Fibroblast of skin of back (primary cell): ENCODE results near the gene EPHB6. TPM values are rescaled to one million over a fixed set of nuclear protein-coding genes. Genes with fewer than 3 reads are reported as not detected.
A peak's percentile ranks its signal among the peaks of the same experiment; 100 is the strongest.

ENCODE experiments used
- DNase-seq: peaks from one replicate; pipeline ENCODE4 v3.0.0-alpha.2; 2013
- polyA plus RNA-seq, 2 experiments: library from polyadenylated mRNA; unstranded; fragments of 120-200 nt; gene quantifications; one replicate each; pipeline ENCODE4 v1.2.1, GENCODE V29; 2013; ENCODE audit not compliant: insufficient read length in 2 of 2

Gene EPHB6, protein sequence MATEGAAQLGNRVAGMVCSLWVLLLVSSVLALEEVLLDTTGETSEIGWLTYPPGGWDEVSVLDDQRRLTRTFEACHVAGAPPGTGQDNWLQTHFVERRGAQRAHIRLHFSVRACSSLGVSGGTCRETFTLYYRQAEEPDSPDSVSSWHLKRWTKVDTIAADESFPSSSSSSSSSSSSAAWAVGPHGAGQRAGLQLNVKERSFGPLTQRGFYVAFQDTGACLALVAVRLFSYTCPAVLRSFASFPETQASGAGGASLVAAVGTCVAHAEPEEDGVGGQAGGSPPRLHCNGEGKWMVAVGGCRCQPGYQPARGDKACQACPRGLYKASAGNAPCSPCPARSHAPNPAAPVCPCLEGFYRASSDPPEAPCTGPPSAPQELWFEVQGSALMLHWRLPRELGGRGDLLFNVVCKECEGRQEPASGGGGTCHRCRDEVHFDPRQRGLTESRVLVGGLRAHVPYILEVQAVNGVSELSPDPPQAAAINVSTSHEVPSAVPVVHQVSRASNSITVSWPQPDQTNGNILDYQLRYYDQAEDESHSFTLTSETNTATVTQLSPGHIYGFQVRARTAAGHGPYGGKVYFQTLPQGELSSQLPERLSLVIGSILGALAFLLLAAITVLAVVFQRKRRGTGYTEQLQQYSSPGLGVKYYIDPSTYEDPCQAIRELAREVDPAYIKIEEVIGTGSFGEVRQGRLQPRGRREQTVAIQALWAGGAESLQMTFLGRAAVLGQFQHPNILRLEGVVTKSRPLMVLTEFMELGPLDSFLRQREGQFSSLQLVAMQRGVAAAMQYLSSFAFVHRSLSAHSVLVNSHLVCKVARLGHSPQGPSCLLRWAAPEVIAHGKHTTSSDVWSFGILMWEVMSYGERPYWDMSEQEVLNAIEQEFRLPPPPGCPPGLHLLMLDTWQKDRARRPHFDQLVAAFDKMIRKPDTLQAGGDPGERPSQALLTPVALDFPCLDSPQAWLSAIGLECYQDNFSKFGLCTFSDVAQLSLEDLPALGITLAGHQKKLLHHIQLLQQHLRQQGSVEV
- 6.8 TPM for polyA plus RNA-seq (2013, experiment 1 of 2; ENCODE audit: insufficient read length)
- 5.2 TPM for polyA plus RNA-seq (2013, experiment 2 of 2; ENCODE audit: insufficient read length)

DNA sequence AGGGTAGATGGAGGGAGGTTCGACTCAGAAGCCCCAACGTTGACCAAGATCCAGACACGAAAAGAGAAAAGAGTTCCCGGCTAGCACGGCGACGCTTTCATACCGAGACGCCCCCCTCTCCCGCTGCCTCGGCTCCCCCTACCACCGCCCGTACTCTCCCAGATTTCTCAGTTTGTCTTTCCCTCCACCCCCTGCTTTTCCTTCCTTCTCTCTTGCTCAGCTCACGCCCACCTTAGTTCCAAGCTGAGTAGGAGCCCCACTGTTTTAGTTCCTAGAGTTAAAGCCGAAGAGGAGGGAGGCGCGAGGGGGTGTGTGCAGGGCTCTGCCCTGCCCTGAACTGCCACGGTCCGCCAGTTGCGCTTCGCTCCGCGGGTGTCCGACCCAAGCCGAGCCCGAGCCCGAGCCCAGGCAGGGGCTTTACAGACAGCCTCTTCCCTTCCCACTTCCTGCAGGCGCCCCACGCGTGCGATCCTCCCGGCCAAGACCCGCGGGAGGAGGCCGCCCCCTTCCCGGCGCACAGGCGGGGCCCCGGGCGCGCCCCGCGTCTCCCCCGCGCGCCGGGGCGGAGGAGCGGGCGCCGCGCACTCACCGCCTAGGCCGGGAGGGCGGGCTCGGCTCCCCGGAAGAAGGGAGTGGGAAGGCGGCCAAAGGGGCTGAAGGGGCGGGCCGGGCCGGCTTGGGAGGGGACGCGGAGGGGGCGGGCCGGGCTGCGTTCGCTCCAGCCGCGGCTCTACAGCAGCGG lies at the start of gene EPHB6:
EPHB6 (plus strand) TSS at position 705 of the 742 bp plus-strand sequence. CDS start 8,152 bp downstream, outside the sequence.
- peak; percentile 67 for DNase-seq

DNA sequence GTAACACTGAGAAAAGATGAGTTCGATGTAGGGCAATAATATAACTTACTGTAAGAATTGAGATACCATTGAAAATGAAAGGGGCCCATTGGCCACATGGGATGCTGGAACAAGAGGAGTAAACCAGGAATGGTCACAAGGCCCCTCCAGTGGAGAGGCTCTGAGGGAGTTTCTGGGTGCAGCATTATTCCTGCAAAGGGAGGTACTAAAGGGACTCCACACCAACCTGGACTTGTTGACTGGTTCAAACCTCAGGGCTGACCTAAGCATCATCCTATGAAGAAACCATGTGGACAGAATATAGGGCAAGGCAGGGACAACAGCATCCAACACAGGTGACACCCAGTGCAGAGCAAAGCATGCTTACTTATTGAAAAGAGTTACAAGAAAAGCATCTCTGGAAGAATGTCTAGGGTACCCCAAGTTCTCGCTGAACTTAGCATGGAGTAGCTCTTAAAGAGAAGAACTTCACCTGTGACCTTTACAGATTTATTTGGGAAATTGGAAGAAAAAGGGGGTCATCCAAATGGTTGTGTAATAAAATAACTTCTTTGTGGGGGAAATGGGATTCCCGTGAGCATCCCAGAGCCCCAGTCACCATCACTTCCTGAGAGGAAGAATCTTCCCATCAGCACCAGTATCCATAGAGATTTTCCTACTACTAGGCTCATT lies 49.4 kb upstream of the EPHB6 start:
- no peak for DNase-seq

DNA sequence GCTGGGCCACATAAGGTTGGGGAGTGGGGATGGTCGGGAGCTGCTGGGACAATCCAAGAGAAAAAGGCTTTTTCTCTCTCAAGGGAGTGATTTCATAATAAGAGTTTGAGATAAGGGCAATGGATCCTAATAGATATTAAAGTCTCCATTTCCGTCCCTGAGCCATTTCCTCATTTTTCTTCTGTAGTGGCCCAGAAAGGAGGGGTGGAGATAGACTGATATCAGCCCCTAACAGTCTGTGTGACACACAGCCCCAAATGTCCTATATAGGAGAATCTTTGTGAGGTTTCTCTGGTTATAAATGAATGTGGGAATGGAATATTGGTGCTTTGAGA lies 48.9 kb upstream of the EPHB6 start:
- DNase-seq, result no peak

DNA sequence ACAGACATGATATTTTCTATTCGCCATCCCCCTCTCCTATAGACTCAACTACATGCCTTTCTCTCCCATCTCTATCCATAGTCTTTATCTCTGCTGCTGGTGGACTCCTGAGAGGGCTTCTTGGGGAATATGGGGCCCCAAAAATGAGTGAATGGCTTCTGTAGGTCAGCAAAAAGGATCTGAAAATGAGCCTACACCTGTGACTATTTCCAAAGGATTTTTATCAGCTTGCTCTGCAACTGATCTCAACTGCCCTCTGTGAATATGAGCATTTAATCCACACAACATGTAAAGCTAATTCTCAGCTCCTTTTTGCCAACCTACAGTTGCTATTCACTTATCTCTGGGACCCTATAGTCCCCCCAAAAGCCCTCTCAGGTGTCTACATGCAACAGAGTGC lies 47.9 kb upstream of the EPHB6 start:
- DNase-seq, result no peak

DNA sequence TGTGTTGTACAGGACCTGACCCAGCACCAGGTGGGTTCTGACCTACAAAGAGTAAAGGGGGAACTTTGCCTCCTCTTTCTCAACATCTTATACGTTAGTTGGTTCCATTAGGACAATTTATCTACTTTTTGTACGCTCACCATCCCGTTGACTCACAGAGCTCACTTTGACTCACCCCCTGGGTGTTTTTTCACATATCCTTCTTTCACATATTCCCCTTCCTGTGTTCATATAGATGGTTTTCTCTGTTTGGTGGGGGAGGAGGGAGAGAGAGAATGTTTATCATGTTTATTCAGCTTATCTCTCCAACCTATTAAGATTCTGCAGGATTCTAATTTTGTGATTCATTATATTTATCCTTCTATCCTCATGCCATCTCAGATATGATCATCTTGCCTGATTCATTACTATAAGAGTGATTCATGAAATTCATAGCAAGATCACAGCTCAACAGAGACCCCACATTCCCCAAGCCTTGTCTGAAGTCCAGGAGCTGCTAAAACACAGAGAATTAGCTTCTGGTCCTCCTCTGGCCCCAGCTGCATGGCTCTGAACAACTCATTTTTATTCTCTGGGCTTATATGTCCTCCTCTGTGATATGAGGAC lies 46.9 kb upstream of the EPHB6 start:
- DNase-seq, result peak; percentile 87

DNA sequence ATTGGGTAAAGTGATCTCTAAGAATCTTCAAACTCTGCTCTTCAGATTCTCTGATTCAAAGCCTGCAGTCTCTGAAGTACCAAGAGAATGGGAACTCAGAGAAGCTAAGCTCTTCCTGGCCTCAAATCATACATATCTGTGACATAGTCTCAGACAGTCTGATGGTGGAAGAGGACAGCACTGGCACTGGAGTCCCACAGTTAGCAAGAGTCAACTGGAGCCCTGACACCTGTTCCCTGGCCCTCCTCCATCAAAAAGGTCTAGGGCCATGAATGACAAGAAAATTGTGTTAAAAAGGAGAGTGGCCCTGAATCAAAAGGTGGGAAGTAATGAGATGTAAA lies 46.4 kb upstream of the EPHB6 start:
- DNase-seq, result no peak

DNA sequence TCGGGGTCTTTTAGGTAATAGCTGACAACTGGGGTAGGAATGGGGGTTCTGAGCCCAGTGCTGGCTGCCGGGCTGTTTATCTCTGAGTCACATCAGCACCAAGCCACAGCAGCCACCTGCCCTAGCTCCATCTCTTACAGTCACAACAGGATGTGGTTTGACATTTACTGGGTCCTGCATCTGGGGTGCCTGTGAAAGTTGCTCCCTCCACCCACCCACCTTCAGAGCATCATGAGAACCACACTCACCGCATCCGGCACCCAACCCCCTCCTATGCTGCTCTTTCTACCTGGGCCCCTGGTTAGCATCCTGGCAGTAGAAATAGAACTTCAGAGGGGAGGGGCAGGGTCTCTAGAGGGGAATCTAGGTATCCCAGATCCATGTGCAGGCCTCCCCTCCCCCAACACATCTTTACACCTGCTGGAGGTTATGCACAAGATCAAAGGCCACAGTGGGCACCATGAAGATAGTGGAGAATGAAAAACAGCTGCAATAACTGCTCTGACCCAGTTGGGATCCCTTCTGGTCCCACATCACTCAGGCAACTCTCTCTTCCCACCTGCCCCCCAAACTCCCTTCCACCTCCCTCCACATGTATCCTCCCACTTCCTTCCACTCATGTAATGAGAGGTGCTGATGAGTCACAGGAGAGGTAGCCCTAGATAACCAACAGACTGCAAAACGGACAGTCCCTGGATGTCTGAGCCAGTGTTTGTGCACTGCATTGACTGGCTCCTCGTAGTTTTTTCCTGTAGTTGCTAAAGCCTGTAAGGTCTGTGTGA lies 45.9 kb upstream of the EPHB6 start:
- peak; percentile 42 for DNase-seq

DNA sequence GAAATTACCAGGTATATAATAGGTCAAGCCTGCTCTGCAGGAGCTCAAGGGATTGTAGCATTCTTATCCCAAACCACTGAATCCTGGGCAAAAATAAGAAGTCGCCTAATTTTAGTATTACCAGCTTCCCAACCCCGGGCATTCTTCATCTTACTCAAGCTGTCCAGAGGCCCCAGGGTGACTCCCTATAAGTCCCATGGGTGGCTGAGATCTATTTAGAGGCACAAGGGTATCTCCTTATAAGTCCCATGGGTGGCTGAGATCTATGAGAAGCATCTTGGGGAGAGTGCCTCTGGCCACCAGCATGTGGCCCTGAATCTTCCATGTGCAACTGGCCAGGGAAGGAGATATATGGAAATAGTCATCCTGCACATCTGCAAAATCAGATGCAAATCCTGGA lies 45.2 kb upstream of the EPHB6 start:
- no peak for DNase-seq

DNA sequence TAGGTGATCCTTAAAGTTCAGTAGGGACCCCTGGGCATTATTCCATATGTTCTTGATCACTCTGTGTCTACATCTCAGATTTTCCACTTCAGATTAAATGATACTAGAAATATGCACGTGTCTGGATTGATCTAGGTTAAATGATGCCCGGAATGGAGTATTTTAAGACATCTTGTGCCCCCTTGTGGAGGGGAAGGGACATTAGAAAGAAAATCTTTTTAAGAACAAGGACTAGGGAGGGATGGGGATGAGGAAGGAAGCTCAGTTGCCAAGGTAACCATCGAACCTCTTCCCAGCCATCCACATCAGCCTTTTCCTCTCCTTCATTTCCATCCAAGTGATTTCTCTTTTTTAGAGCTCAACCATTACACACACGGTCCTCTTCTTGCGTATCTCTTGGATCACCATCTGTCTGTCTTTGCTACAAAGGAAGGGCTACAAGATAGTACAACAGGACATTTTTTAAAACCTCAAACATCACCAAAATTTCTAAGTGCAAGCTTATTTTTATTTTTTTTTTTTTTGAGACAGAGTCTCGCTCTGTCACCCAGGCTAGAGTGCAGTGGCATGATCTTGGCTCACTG lies 43.6 kb upstream of the EPHB6 start:
- peak; percentile 66 for DNase-seq

DNA sequence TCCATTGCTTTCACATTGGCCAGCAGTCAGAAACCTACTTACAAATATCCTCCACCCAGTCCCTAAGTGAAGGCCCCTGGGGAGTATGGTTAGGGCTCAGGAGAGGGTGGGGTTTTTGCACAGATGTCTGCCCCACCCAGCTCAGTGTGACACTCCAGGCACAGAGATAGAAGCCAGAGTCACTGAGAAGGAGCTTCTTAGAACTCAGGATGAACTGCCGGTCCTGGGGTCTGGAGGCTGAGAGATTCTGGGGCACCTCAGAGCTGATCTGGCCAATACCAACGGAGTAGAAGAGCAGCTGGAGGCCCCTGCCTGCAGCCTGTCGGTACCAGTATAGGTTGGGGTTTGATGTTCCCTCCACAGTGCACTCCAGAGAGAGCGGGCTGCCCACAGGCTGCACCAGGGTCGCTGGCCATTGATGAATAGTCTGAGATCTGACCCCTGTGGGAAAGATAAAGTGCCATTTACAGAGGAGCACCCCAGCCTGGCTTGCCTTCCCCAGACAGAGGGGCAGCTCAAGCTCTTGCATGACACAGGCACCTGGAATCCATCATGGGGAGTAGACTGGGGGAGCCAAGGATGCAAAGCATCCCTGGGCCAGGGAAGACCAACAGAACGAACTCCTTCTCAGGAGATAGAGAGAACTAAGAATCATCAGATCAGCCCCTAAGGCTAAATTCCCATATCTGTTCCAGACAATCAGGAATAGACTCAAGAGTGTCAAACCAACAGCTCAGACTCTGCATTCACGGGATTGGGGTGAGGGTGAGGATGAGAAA lies 42.2 kb upstream of the EPHB6 start:
- DNase-seq, result peak; percentile 69

DNA sequence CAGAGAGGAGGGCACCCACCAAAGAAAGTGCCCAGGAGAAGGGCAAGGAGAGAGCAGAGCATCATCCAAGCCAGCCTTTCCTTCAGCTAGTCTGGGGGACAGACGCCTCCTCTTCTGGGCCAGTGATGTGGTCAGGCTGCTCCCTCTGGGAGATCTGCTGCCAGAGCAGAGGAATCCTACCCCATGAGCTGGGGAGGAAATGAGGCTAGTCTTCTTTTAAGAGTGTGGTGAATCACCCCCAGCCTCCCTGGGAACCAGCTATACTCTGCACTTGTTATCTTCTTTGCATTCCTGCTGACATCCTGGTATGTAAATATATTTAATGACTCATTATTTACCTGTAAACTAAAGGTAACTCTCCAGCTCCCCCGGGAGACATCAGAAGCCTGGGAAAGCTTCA lies 41.6 kb upstream of the EPHB6 start:
- DNase-seq, result peak; percentile 92

DNA sequence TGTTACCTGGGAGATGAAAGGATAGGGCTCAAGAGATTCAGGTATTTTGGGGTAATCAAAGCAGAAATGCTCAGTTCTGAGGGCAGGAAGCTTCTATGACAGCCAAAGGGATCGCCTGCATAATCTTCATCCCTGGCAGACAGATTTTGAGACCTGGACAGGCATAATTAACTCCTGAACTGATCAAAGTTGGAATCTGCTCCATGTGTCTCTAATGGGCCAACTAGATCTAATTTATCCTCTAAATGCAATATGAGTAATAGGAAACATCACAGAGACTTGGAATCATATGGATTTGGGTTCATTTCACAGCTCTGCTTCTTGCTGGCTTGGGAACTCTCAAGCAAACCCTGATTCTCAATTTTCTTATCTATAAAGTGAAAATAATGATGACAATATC lies 41.2 kb upstream of the EPHB6 start:
- no peak for DNase-seq

DNA sequence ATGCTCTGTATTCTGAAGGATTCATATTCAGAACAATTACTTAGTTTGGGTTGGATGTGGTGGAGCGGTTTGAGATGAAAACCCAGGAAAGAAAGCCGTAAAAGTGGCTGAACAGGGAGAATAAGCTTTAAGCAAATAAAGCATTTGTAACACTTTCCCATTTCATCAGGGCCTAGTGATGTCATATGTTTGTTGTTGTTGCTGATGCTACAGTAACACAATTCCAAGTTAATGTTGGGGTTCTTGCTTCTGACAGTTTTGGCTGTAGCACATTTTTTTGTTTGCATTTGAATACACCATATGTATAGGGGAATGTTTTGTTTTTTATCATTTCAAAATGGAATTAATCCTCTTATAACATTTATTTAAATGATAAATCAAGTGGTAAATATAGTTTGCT lies 40.4 kb upstream of the EPHB6 start:
- DNase-seq, result no peak

DNA sequence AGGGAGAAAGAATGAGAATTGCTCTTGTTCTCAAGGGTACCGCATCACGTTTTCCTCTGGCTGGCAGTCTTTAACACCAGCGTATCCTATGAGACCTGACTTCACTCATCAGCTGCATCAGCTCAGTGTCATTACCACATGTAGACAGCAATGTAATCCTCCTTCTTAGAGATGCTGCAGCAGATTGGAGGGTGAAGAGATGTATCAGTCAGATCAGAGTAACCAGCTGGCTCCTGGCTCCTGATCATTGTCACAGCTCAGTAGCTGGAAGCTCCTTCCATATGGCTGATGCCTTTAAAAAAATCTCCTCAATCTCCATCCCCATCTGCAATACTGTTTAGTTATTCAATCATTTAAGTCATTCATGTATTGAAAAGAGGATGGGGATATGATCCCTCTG lies 39.7 kb upstream of the EPHB6 start:
- no peak for DNase-seq

DNA sequence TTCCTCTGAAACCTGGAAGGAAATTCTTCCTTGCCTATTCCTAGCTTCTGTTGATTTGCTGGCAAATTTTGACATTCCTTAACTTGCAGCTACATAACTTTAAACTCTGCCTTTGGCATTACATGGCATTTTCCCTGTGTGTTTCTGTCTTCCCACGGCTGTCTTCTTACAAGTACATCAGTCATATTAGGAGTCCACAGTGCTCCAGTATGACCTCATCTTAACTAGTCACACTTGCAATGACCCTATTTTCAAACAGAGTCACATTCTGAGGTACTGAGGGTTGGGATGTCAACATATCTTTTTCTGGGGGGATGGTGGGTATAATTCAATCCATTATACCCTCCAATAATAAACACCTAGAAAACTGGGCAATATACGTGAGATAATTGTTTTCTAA lies 37.4 kb upstream of the EPHB6 start:
- DNase-seq, result peak; percentile 30

DNA sequence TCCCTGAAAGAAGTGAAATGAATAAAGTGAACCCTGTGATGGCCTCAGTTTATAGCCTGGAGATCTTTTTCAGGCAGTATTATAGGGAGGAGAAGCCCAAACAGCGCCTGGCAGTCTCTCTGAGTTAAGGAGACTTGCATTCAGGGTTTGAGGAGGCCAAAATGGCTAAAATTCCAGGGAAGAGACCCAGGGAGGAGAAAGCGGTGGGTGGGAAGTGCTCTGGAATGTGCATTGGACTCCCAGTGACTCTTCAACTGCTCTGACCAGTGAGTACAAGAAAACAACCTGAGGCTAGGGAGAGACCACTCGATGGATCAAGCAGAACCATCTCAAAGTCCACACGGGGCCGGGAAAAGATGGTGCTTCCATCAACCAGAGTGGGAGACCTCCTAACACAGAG lies 35.3 kb upstream of the EPHB6 start:
- DNase-seq, result no peak

DNA sequence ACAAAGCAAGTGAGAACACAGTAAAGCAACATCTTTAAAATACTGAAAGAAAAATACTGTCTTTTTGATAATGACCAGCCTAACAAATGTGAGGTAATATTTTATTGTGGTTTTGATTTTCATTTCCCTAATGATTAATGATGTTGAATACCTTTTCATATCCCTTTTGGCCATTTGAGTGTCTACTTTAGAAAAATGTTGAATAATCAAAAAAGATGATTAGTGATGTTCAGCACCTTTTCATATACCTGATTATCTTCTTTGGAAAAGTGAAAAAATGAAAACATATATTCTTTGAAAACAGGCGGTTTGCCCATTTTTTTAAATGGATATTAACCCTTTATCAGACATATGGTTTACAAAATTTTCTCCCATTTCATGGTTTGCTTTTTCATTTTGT lies 32.2 kb upstream of the EPHB6 start:
- no peak for DNase-seq

DNA sequence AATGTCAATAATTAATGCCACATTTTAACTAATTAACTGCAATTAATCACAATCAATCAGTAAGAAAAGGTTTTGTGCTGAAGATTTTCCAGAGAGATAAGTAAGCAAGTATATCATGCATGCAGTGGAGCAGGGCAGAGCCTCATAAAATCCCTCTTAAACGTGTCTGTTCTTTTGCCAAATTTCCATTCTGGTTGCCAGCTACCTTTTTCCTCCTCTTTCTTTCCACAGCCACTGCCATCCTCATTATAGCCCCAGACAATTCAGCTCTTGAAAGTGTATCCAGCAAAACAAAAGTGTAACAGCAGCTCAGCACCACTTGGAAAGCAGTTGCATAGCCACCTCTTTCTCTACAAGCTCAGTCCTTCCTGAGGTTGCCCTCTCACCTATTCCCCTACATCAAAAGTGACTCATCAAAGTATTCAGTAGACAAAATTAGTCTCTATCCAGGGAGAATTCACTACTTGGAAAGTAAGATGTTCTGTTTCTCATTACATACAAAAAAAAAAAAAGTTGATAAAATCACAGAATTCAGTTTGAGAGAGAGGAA lies 26.9 kb upstream of the EPHB6 start:
- DNase-seq, result no peak

DNA sequence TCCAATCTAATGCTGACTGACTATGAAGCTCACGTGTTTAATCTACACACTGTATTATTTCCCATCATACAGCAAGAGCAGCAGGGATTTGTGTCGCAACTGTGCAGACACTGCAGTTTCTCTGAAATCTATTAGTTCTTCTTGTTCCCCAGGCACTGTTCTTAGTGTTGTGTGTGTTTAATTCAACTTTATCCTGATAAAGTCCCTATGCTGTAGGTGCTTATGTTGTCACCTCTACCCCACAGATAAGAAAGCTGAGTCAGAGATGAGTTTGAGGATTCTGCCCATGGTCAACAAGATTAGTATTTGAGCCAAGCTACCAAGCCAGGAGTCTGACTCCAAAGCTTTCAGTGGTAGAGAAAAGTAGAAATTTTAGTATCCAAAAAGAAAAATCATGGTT lies 22.5 kb upstream of the EPHB6 start:
- no peak for DNase-seq
